ENCODE results near the gene PLXNA2.

PLXNA2 gene

GRCh38 chr1:207991583-207992026 lies 252.6 kb downstream of the PLXNA2 start:
- 90 to 93% methylated on average over 3 of the region's 5 CpGs for WGBS, 2 experiments (ENCODE audit: insufficient coverage in 2 of 2)
- no peaks in the 10 kb centered on the region for H3K4me1 ChIP-seq (ENCODE audit: control insufficient read depth, insufficient read depth, low read length, poor library complexity, severe bottlenecking)
- no peak overlapping the region for H3K4me3 ChIP-seq (ENCODE audit: extremely low read depth, insufficient read depth, low read length, poor library complexity, severe bottlenecking)
- H3K27ac ChIP-seq (ENCODE audit: low read depth, low read length, severe bottlenecking), result no peak overlapping the region
- H3K36me3 ChIP-seq (ENCODE audit: control insufficient read depth, insufficient read depth, low read length), result no peaks in the 10 kb centered on the region
- H3K9me3 ChIP-seq (ENCODE audit: control insufficient read depth, low read length), result no peaks in the 10 kb centered on the region

- no peaks in the 10 kb centered on the region for H3K36me3 ChIP-seq (ENCODE audit: control insufficient read depth, insufficient read depth, low read length)
- H3K4me3 ChIP-seq (ENCODE audit: extremely low read depth, insufficient read depth, low read length, poor library complexity, severe bottlenecking), result no peak overlapping the region
- no peak overlapping the region for H3K27ac ChIP-seq (ENCODE audit: low read depth, low read length, severe bottlenecking)
- 90 to 92% methylated on average over 10 to 13 of the region's 16 CpGs for WGBS, 2 experiments (ENCODE audit: insufficient coverage in 2 of 2)
- H3K9me3 ChIP-seq (ENCODE audit: control insufficient read depth, low read length), result no peaks in the 10 kb centered on the region
- H3K4me1 ChIP-seq (ENCODE audit: control insufficient read depth, insufficient read depth, low read length, poor library complexity, severe bottlenecking), result no peaks in the 10 kb centered on the region
These were observed 253.2 kb downstream of the PLXNA2 start for GRCh38 chr1:207990876-207991582.

GRCh38 chr1:207990455-207990854 lies 253.7 kb downstream of the PLXNA2 start:
- Histone ChIP-seq H3K4me3 (ENCODE audit: extremely low read depth, insufficient read depth, low read length, poor library complexity, severe bottlenecking) (no peak overlapping the region), H3K36me3 (ENCODE audit: control insufficient read depth, insufficient read depth, low read length) (no peaks in the 10 kb centered on the region), H3K4me1 (ENCODE audit: control insufficient read depth, insufficient read depth, low read length, poor library complexity, severe bottlenecking) (no peaks in the 10 kb centered on the region), H3K9me3 (ENCODE audit: control insufficient read depth, low read length) (no peaks in the 10 kb centered on the region), H3K27ac (ENCODE audit: low read depth, low read length, severe bottlenecking) (no peak overlapping the region)
- WGBS, 2 experiments (ENCODE audit: insufficient coverage in 2 of 2), result 88 to 95% methylated on average over 4 to 5 of the region's 5 CpGs

- H3K27ac ChIP-seq (ENCODE audit: low read depth, low read length, severe bottlenecking), result no peak overlapping the region
- H3K4me3 ChIP-seq (ENCODE audit: extremely low read depth, insufficient read depth, low read length, poor library complexity, severe bottlenecking), result no peak overlapping the region
- WGBS, 2 experiments (ENCODE audit: insufficient coverage in 2 of 2), result 93 to 96% methylated on average over 9 of the region's 10 CpGs
- H3K36me3 ChIP-seq (ENCODE audit: control insufficient read depth, insufficient read depth, low read length), result no peaks in the 10 kb centered on the region
- H3K9me3 ChIP-seq (ENCODE audit: control insufficient read depth, low read length), result no peaks in the 10 kb centered on the region
- no peaks in the 10 kb centered on the region for H3K4me1 ChIP-seq (ENCODE audit: control insufficient read depth, insufficient read depth, low read length, poor library complexity, severe bottlenecking)
These were observed 255.6 kb downstream of the PLXNA2 start for GRCh38 chr1:207988326-207989165.

- WGBS, 2 experiments (ENCODE audit: insufficient coverage in 2 of 2), result 88 to 89% methylated on average over 4 of the region's 5 CpGs
- H3K9me3 ChIP-seq (ENCODE audit: control insufficient read depth, low read length), result no peaks in the 10 kb centered on the region
These were observed 257.0 kb downstream of the PLXNA2 start for GRCh38 chr1:207987164-207987563.

DNA sequence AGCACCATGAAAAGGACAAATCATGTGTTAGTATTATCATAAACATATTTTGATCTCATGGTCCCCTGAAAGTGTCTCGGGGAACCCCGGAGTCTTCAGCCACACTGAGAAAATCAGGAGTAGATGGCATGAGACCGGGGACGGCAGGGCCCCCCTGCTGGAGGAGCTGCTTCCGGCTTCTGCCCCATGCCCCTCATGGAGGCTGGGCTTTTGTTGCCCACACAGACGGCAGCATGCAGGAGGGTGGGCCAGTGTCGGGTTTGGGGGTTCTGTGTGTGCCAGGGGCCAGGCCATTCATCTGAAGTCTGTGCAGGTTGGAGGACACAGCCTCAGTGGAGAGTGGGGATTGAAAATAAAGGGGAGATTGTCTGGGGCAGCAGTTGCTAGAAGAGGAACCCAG lies 258.2 kb downstream of the PLXNA2 start:
- Histone ChIP-seq H3K27ac (ENCODE audit: low read depth, low read length, severe bottlenecking) (no peak overlapping the region), H3K9me3 (ENCODE audit: control insufficient read depth, low read length) (no peaks in the 10 kb centered on the region), H3K4me1 (ENCODE audit: control insufficient read depth, insufficient read depth, low read length, poor library complexity, severe bottlenecking) (no peaks in the 10 kb centered on the region), H3K4me3 (ENCODE audit: extremely low read depth, insufficient read depth, low read length, poor library complexity, severe bottlenecking) (no peak overlapping the region), H3K36me3 (ENCODE audit: control insufficient read depth, insufficient read depth, low read length) (no peaks in the 10 kb centered on the region)
- WGBS, 2 experiments (ENCODE audit: insufficient coverage in 2 of 2), result 92 to 94% methylated on average over 5 to 7 of the region's 7 CpGs

More at GRCh38 chr1:207987164-207987563, 257.0 kb downstream of the PLXNA2 start:
- H3K4me1 ChIP-seq (ENCODE audit: control insufficient read depth, insufficient read depth, low read length, poor library complexity, severe bottlenecking), result no peaks in the 10 kb centered on the region
- H3K36me3 ChIP-seq (ENCODE audit: control insufficient read depth, insufficient read depth, low read length), result no peaks in the 10 kb centered on the region
- no peak overlapping the region for H3K4me3 ChIP-seq (ENCODE audit: extremely low read depth, insufficient read depth, low read length, poor library complexity, severe bottlenecking)
- no peak overlapping the region for H3K27ac ChIP-seq (ENCODE audit: low read depth, low read length, severe bottlenecking)

GRCh38 chr1:207984831-207985572 lies 259.2 kb downstream of the PLXNA2 start:
- WGBS, 2 experiments (ENCODE audit: insufficient coverage in 2 of 2), result 93% methylated on average over 2 of the region's 4 CpGs; no CpG with 5 or more reads in 1 of the 2 experiments
- no peak overlapping the region for H3K4me3 ChIP-seq (ENCODE audit: extremely low read depth, insufficient read depth, low read length, poor library complexity, severe bottlenecking)
- H3K9me3 ChIP-seq (ENCODE audit: control insufficient read depth, low read length), result no peaks in the 10 kb centered on the region
- H3K36me3 ChIP-seq (ENCODE audit: control insufficient read depth, insufficient read depth, low read length), result no peaks in the 10 kb centered on the region
- H3K4me1 ChIP-seq (ENCODE audit: control insufficient read depth, insufficient read depth, low read length, poor library complexity, severe bottlenecking), result no peaks in the 10 kb centered on the region
- H3K27ac ChIP-seq (ENCODE audit: low read depth, low read length, severe bottlenecking), result no peak overlapping the region

GRCh38 chr1:207983044-207983635 lies 261.0 kb downstream of the PLXNA2 start:
- 87 to 97% methylated on average over 2 to 4 of the region's 6 CpGs for WGBS, 2 experiments (ENCODE audit: insufficient coverage in 2 of 2)
- H3K27ac ChIP-seq (ENCODE audit: low read depth, low read length, severe bottlenecking), result no peak overlapping the region
- H3K9me3 ChIP-seq (ENCODE audit: control insufficient read depth, low read length), result no peaks in the 10 kb centered on the region
- H3K4me1 ChIP-seq (ENCODE audit: control insufficient read depth, insufficient read depth, low read length, poor library complexity, severe bottlenecking), result no peaks in the 10 kb centered on the region
- H3K4me3 ChIP-seq (ENCODE audit: extremely low read depth, insufficient read depth, low read length, poor library complexity, severe bottlenecking), result no peak overlapping the region
- H3K36me3 ChIP-seq (ENCODE audit: control insufficient read depth, insufficient read depth, low read length), result no peaks in the 10 kb centered on the region

DNA sequence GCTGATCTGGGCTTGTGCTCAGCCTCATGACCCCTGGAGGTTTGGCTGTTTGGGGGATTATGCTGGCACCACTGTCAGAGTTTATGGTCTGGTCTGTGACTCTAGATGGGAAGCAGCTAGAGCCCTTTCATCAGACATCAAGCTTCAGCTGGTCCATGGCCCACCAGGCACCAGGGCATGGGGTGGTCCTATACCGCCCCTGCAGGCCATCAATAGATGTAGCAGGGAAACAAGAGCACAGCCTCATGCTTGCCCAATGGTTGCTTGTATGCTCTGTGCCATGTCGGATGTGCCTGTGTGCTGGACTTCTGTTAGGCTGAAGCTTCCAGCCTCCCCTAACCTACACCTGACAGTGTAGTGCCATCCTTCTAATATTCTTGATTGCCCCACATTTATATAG lies 262.2 kb downstream of the PLXNA2 start:
- Histone ChIP-seq H3K27ac (ENCODE audit: low read depth, low read length, severe bottlenecking) (no peak overlapping the region), H3K4me3 (ENCODE audit: extremely low read depth, insufficient read depth, low read length, poor library complexity, severe bottlenecking) (no peak overlapping the region), H3K4me1 (ENCODE audit: control insufficient read depth, insufficient read depth, low read length, poor library complexity, severe bottlenecking) (no peaks in the 10 kb centered on the region), H3K9me3 (ENCODE audit: control insufficient read depth, low read length) (no peaks in the 10 kb centered on the region), H3K36me3 (ENCODE audit: control insufficient read depth, insufficient read depth, low read length) (no peaks in the 10 kb centered on the region)
- 29 to 43% methylated on average over 2 of the region's 2 CpGs for WGBS, 2 experiments (ENCODE audit: insufficient coverage in 2 of 2)

GRCh38 chr1:207978441-207978840 lies 265.7 kb downstream of the PLXNA2 start:
- no peaks in the 10 kb centered on the region for H3K36me3 ChIP-seq (ENCODE audit: control insufficient read depth, insufficient read depth, low read length)
- H3K4me3 ChIP-seq (ENCODE audit: extremely low read depth, insufficient read depth, low read length, poor library complexity, severe bottlenecking), result no peak overlapping the region
- WGBS, 2 experiments (ENCODE audit: insufficient coverage in 2 of 2), result 71 to 79% methylated on average over 1 to 2 of the region's 4 CpGs
- H3K27ac ChIP-seq (ENCODE audit: low read depth, low read length, severe bottlenecking), result no peak overlapping the region
- H3K9me3 ChIP-seq (ENCODE audit: control insufficient read depth, low read length), result no peaks in the 10 kb centered on the region
- no peaks in the 10 kb centered on the region for H3K4me1 ChIP-seq (ENCODE audit: control insufficient read depth, insufficient read depth, low read length, poor library complexity, severe bottlenecking)
